Stimulated activated naive CD8-positive, alpha-beta T cell treated with anti-CD3 and anti-CD28 coated beads, Interleukin-15, Interleukin-2, amounts not matched to agents 100 ng/mL and 50 ng/mL, for 24 hours (primary cell): ENCODE measurements around the gene MYO5B.
A peak's percentile ranks its signal among the peaks of the same experiment; 100 is the strongest.

Source experiments
- H3K27ac Mint-ChIP-seq: one replicate; pipeline ENCODE4 v1.8.0; 2021; ENCODE audit warnings: mild to moderate bottlenecking, mixed read lengths
- H3K27me3 Mint-ChIP-seq: one replicate; pipeline ENCODE4 v1.8.0; 2021; ENCODE audit warnings: mixed read lengths
- H3K36me3 Mint-ChIP-seq: one replicate; pipeline ENCODE4 v1.8.0; 2021; ENCODE audit warnings: low read depth, mixed read lengths
- H3K4me1 Mint-ChIP-seq: one replicate; pipeline ENCODE4 v1.8.0; 2021; ENCODE audit warnings: low read depth, mixed read lengths
- H3K4me3 Mint-ChIP-seq: one replicate; pipeline ENCODE4 v1.8.0; 2021; ENCODE audit warnings: mild to moderate bottlenecking, mixed read lengths
- H3K9me3 Mint-ChIP-seq: one replicate; pipeline ENCODE4 v1.8.0; 2021; ENCODE audit warnings: mixed read lengths

The MYO5B gene

GRCh38 chr18:50195689-50196088, 742 bp upstream of the MYO5B start:
- H3K27ac Mint-ChIP-seq, result no peak overlapping the region
- H3K4me1 Mint-ChIP-seq, result peaks cover 11% of the 10 kb centered on the region
- peak overlapping the region; percentile 46 for H3K4me3 Mint-ChIP-seq
- H3K27me3 Mint-ChIP-seq, result peaks cover 81% of the 10 kb centered on the region
- no peaks in the 10 kb centered on the region for H3K9me3 Mint-ChIP-seq
- no peaks in the 10 kb centered on the region for H3K36me3 Mint-ChIP-seq

- H3K27me3 Mint-ChIP-seq, result peaks cover 81% of the 10 kb centered on the region
- no peak overlapping the region for H3K27ac Mint-ChIP-seq
- no peaks in the 10 kb centered on the region for H3K9me3 Mint-ChIP-seq
- H3K36me3 Mint-ChIP-seq, result no peaks in the 10 kb centered on the region
- peaks cover 24% of the 10 kb centered on the region for H3K4me1 Mint-ChIP-seq
- peak overlapping the region; percentile 42 for H3K4me3 Mint-ChIP-seq
These were observed 934 bp downstream of the MYO5B start for GRCh38 chr18:50193796-50194630.

GRCh38 chr18:50192995-50193795, 1.8 kb downstream of the MYO5B start:
- no peaks in the 10 kb centered on the region for H3K9me3 Mint-ChIP-seq
- H3K4me3 Mint-ChIP-seq, result no peak overlapping the region
- no peaks in the 10 kb centered on the region for H3K36me3 Mint-ChIP-seq
- peaks cover 28% of the 10 kb centered on the region for H3K4me1 Mint-ChIP-seq
- no peak overlapping the region for H3K27ac Mint-ChIP-seq
- H3K27me3 Mint-ChIP-seq, result peaks cover 79% of the 10 kb centered on the region

- peaks cover 28% of the 10 kb centered on the region for H3K4me1 Mint-ChIP-seq
- no peak overlapping the region for H3K27ac Mint-ChIP-seq
- peaks cover 77% of the 10 kb centered on the region for H3K27me3 Mint-ChIP-seq
- H3K36me3 Mint-ChIP-seq, result no peaks in the 10 kb centered on the region
- no peak overlapping the region for H3K4me3 Mint-ChIP-seq
- no peaks in the 10 kb centered on the region for H3K9me3 Mint-ChIP-seq
These were observed 4.0 kb downstream of the MYO5B start for GRCh38 chr18:50190926-50191325.

GRCh38 chr18:50190236-50190635, 4.7 kb downstream of the MYO5B start:
- no peak overlapping the region for H3K4me3 Mint-ChIP-seq

GRCh38 chr18:50189160-50189559, 5.8 kb downstream of the MYO5B start:
- Mint-ChIP-seq H3K9me3 (no peaks in the 10 kb centered on the region), H3K27ac (no peak overlapping the region), H3K36me3 (no peaks in the 10 kb centered on the region), H3K4me1 (peaks cover 22% of the 10 kb centered on the region), H3K4me3 (no peak overlapping the region), H3K27me3 (peaks cover 72% of the 10 kb centered on the region)

More at GRCh38 chr18:50190236-50190635, 4.7 kb downstream of the MYO5B start:
- Mint-ChIP-seq H3K27me3 (peaks cover 70% of the 10 kb centered on the region), H3K36me3 (no peaks in the 10 kb centered on the region), H3K27ac (no peak overlapping the region), H3K4me1 (peaks cover 22% of the 10 kb centered on the region), H3K9me3 (no peaks in the 10 kb centered on the region)

GRCh38 chr18:50188652-50189051, 6.3 kb downstream of the MYO5B start:
- no peaks in the 10 kb centered on the region for H3K9me3 Mint-ChIP-seq

GRCh38 chr18:50187659-50188058, 7.3 kb downstream of the MYO5B start:
- no peaks in the 10 kb centered on the region for H3K36me3 Mint-ChIP-seq
- no peak overlapping the region for H3K27ac Mint-ChIP-seq
- peaks cover 17% of the 10 kb centered on the region for H3K4me1 Mint-ChIP-seq
- peaks cover 64% of the 10 kb centered on the region for H3K27me3 Mint-ChIP-seq
- no peaks in the 10 kb centered on the region for H3K9me3 Mint-ChIP-seq
- no peak overlapping the region for H3K4me3 Mint-ChIP-seq

More at GRCh38 chr18:50188652-50189051, 6.3 kb downstream of the MYO5B start:
- H3K27ac Mint-ChIP-seq, result no peak overlapping the region
- no peak overlapping the region for H3K4me3 Mint-ChIP-seq
- no peaks in the 10 kb centered on the region for H3K36me3 Mint-ChIP-seq
- H3K27me3 Mint-ChIP-seq, result peaks cover 72% of the 10 kb centered on the region
- peaks cover 17% of the 10 kb centered on the region for H3K4me1 Mint-ChIP-seq

- no peaks in the 10 kb centered on the region for H3K36me3 Mint-ChIP-seq
- H3K27ac Mint-ChIP-seq, result no peak overlapping the region
- H3K27me3 Mint-ChIP-seq, result peaks cover 58% of the 10 kb centered on the region
- H3K4me3 Mint-ChIP-seq, result no peak overlapping the region
- no peaks in the 10 kb centered on the region for H3K9me3 Mint-ChIP-seq
- peaks cover 17% of the 10 kb centered on the region for H3K4me1 Mint-ChIP-seq
These were observed 8.6 kb downstream of the MYO5B start for GRCh38 chr18:50186385-50186784.

GRCh38 chr18:50183556-50183955, 11.4 kb downstream of the MYO5B start:
- no peaks in the 10 kb centered on the region for H3K9me3 Mint-ChIP-seq
- no peak overlapping the region for H3K4me3 Mint-ChIP-seq
- H3K27me3 Mint-ChIP-seq, result peaks cover 38% of the 10 kb centered on the region
- no peaks in the 10 kb centered on the region for H3K4me1 Mint-ChIP-seq
- H3K27ac Mint-ChIP-seq, result no peak overlapping the region
- H3K36me3 Mint-ChIP-seq, result no peaks in the 10 kb centered on the region

- H3K4me3 Mint-ChIP-seq, result no peak overlapping the region
- H3K27ac Mint-ChIP-seq, result no peak overlapping the region
- H3K36me3 Mint-ChIP-seq, result no peaks in the 10 kb centered on the region
- H3K4me1 Mint-ChIP-seq, result no peaks in the 10 kb centered on the region
- no peaks in the 10 kb centered on the region for H3K9me3 Mint-ChIP-seq
- peaks cover 39% of the 10 kb centered on the region for H3K27me3 Mint-ChIP-seq
These were observed 12.4 kb downstream of the MYO5B start for GRCh38 chr18:50182511-50182910.

- Mint-ChIP-seq H3K27me3 (peaks cover 37% of the 10 kb centered on the region), H3K9me3 (no peaks in the 10 kb centered on the region), H3K27ac (no peak overlapping the region), H3K4me1 (no peaks in the 10 kb centered on the region), H3K4me3 (no peak overlapping the region), H3K36me3 (no peaks in the 10 kb centered on the region)
These were observed 13.4 kb downstream of the MYO5B start for GRCh38 chr18:50181590-50181989.

- H3K36me3 Mint-ChIP-seq, result no peaks in the 10 kb centered on the region
- peaks cover 41% of the 10 kb centered on the region for H3K27me3 Mint-ChIP-seq
- no peak overlapping the region for H3K4me3 Mint-ChIP-seq
- H3K4me1 Mint-ChIP-seq, result no peaks in the 10 kb centered on the region
- H3K27ac Mint-ChIP-seq, result no peak overlapping the region
- no peaks in the 10 kb centered on the region for H3K9me3 Mint-ChIP-seq
These were observed 15.5 kb downstream of the MYO5B start for GRCh38 chr18:50179465-50179864.

- Mint-ChIP-seq H3K27me3 (peaks cover 31% of the 10 kb centered on the region), H3K4me3 (no peak overlapping the region), H3K36me3 (no peaks in the 10 kb centered on the region), H3K4me1 (no peaks in the 10 kb centered on the region), H3K9me3 (no peaks in the 10 kb centered on the region), H3K27ac (no peak overlapping the region)
These were observed 17.5 kb downstream of the MYO5B start for GRCh38 chr18:50177294-50177992.

- Mint-ChIP-seq H3K27me3 (peaks cover 29% of the 10 kb centered on the region), H3K4me3 (no peak overlapping the region), H3K27ac (no peak overlapping the region), H3K9me3 (no peaks in the 10 kb centered on the region), H3K4me1 (no peaks in the 10 kb centered on the region), H3K36me3 (no peaks in the 10 kb centered on the region)
These were observed 22.6 kb downstream of the MYO5B start for GRCh38 chr18:50172367-50172766.
